ENCODE results near the gene SUGCT. TPM values are rescaled to one million over a fixed set of nuclear protein-coding genes. Genes with fewer than 3 reads are reported as not detected.

SUGCT gene
- polyA plus RNA-seq, 1 of the 3 experiments (the other 2 are of a cell fraction) = 53.7 TPM

DNA sequence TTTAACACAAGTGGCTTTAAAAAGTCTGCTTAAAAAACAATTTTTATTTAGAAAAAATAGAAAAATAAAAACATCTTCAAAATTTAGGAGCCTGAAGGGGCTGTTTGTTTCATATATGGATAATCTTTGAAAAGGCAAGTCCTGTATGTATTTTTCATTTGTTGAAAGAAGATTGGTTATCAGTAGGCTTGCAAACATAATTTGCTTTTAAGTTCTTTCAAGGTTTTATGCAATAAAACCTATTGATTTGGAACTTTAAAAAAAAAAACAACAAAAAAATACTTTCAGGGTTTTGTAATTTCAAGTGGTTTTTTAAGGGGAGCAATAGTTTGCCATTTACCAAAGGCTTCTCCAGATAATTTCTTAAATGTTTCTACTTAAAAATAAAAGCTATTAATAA lies 36.0 kb upstream of the SUGCT start:
- DNase-seq = no peak
- POLR2A ChIA-PET = no interaction called here

GRCh38 chr7:40099837-40100236 lies 35.0 kb upstream of the SUGCT start:
- TF ChIP-seq FOXM1 (IDR thresholded peaks at IDR 0.05; ENCODE audit: low read depth) (no peak), NRF1 (IDR thresholded peaks at IDR 0.05; ENCODE audit: low read depth, low read length) (no peak), ZBTB33 (IDR thresholded peaks at IDR 0.05; ENCODE audit: borderline replicate concordance, low read depth) (no peak), TEAD4 (IDR thresholded peaks at IDR 0.05; ENCODE audit: borderline replicate concordance, insufficient read depth) (no peak), PBX3 (IDR thresholded peaks at IDR 0.05) (no peak), IRF3 (IDR thresholded peaks at IDR 0.05; ENCODE audit: low read depth, low read length) (no peak), RAD21 (IDR thresholded peaks at IDR 0.05; ENCODE audit: low read length) (no peak)
- H3K27ac ChIP-seq (ENCODE audit: low read depth in 2 of 2, low read length in 1 of 2) = no peak overlapping the region
- no peaks in the 10 kb centered on the region for H4K20me1 ChIP-seq (ENCODE audit: insufficient read depth)
- no peak overlapping the region for H3K4me2 ChIP-seq
- H3K27me3 ChIP-seq (ENCODE audit: insufficient read depth) = no peaks in the 10 kb centered on the region
- H3K9me3 ChIP-seq = no peaks in the 10 kb centered on the region
- peaks cover 38 to 62% of the 10 kb centered on the region in 2 experiments for H3K36me3 ChIP-seq (replicated peaks in 1 of 2; ENCODE audit: control insufficient read depth in 1 of 2, insufficient read depth in 2 of 2, low read length in 1 of 2)
- no peaks in the 10 kb centered on the region; a peak in 2 of 4 replicates for H3K4me1 ChIP-seq (ENCODE audit: control insufficient read depth in 1 of 2, insufficient read depth in 2 of 2, low read depth in 1 of 2, low read length in 1 of 2)
- no peak overlapping the region for H3K9ac ChIP-seq
- H3K79me2 ChIP-seq (ENCODE audit: insufficient read depth) = peaks cover 43% of the 10 kb centered on the region
- 97% methylated on average over 4 of the region's 4 CpGs for WGBS (ENCODE audit: low lambda C conversion rate)
- CTCF ChIA-PET = interaction anchor here (1.8 to 3.4 kb wide), 2 partner anchors 35 to 49 kb away, joined by 6 to 10 read pairs; partner anchors contain the start of genes MPLKIP and SUGCT
- no peak overlapping the region for H3K4me3 ChIP-seq (ENCODE audit: low read depth in 2 of 2, low read length in 1 of 2)
- no peak for DNase-seq
- POLR2A ChIA-PET = no interaction called here
- H3K9me2 ChIP-seq = no peaks in the 10 kb centered on the region
- peaks cover 27% of the 10 kb centered on the region for H3F3A ChIP-seq (replicated peaks; ENCODE audit: insufficient read depth)
- no peak overlapping the region for H2AFZ ChIP-seq (ENCODE audit: low read depth)

More for the DNA sequence above, 36.0 kb upstream of the SUGCT start:
- TF ChIP-seq CHD2 (IDR thresholded peaks at IDR 0.05; ENCODE audit: low read length, partially characterized antibody) (no peak), YY1 (IDR thresholded peaks at IDR 0.05; ENCODE audit: low read depth) (no peak), FOSL2 (IDR thresholded peaks at IDR 0.05; ENCODE audit: borderline replicate concordance, low read depth) (no peak), SMC3 (IDR thresholded peaks at IDR 0.05; ENCODE audit: low read depth, low read length) (no peak), TCF12 (IDR thresholded peaks at IDR 0.05) (no peak), RCOR1 (IDR thresholded peaks at IDR 0.05; ENCODE audit: low read length) (no peak), FOXM1 (IDR thresholded peaks at IDR 0.05; ENCODE audit: low read depth) (no peak), NRF1 (IDR thresholded peaks at IDR 0.05; ENCODE audit: low read depth, low read length) (no peak), TEAD4 (IDR thresholded peaks at IDR 0.05; ENCODE audit: borderline replicate concordance, insufficient read depth) (no peak), JUND (IDR thresholded peaks at IDR 0.05) (no peak), EP300 (IDR thresholded peaks at IDR 0.05; ENCODE audit: borderline replicate concordance in 1 of 2, low read depth in 1 of 2, low read length in 1 of 2) (no peak), MXI1 (IDR thresholded peaks at IDR 0.05; ENCODE audit: low read depth, low read length) (no peak)
- H3K9ac ChIP-seq = no peak overlapping the region
- no peak overlapping the region for H3K4me3 ChIP-seq (ENCODE audit: low read depth in 2 of 2, low read length in 1 of 2)
- H4K20me1 ChIP-seq (ENCODE audit: insufficient read depth) = no peaks in the 10 kb centered on the region
- peaks cover 46% of the 10 kb centered on the region for H3K79me2 ChIP-seq (ENCODE audit: insufficient read depth)
- peaks cover 48 to 62% of the 10 kb centered on the region in 2 experiments for H3K36me3 ChIP-seq (replicated peaks in 1 of 2; ENCODE audit: control insufficient read depth in 1 of 2, insufficient read depth in 2 of 2, low read length in 1 of 2)
- no peaks in the 10 kb centered on the region for H3K27me3 ChIP-seq (ENCODE audit: insufficient read depth)
- H3K27ac ChIP-seq (ENCODE audit: low read depth in 2 of 2, low read length in 1 of 2) = no peak overlapping the region
- peaks cover 0 to 4% of the 10 kb centered on the region in 2 experiments; a peak in 2 of 4 replicates for H3K4me1 ChIP-seq (ENCODE audit: control insufficient read depth in 1 of 2, insufficient read depth in 2 of 2, low read depth in 1 of 2, low read length in 1 of 2)
- peaks cover 27% of the 10 kb centered on the region for H3F3A ChIP-seq (replicated peaks; ENCODE audit: insufficient read depth)
- H3K9me2 ChIP-seq = no peaks in the 10 kb centered on the region
- CTCF ChIA-PET = interaction anchor here (1.2 to 3.4 kb wide), 3 partner anchors 13 to 36 kb away, joined by 3 to 10 read pairs (median 4); partner anchors contain the start of genes MPLKIP and SUGCT
- no peak overlapping the region for H2AFZ ChIP-seq (ENCODE audit: low read depth)
- no peaks in the 10 kb centered on the region for H3K9me3 ChIP-seq
- no peak overlapping the region for H3K4me2 ChIP-seq

All from SK-N-SH (cell line).